PC-3 (cell line): ENCODE data around the gene CLIP1. TPM values are rescaled to one million over a fixed set of nuclear protein-coding genes. Genes with fewer than 3 reads are reported as not detected.
A peak's percentile ranks its signal among the peaks of the same experiment; 100 is the strongest.
"Not testable (repeated sequence)": the region's sequence is repeated elsewhere in the genome, so short reads cannot be mapped to it uniquely, and the experiment has no call there.

Experiments
- ATAC-seq: fragments of 200-7000 bp; cut with Tn5 transposase; 2 replicates; pipeline ENCODE4 v1.9.1; 2020; ENCODE audit warnings: mild to moderate bottlenecking, moderate library complexity
- BruUV-seq: library from RNA; stranded (reverse); fragments of 400-500 nt; replicated peaks from 2 replicates; lab custom pipeline; 2021; lab: Mats Ljungman, UMichigan
- CTCF ChIA-PET: fragments of 300-600 bp; sonication (Branson Sonifier 250); formaldehyde crosslinking; loops from one replicate; lab custom pipeline; 2022; ENCODE audit warnings: antibody characterized with exemption; lab: Charles Lee
- POLR2A ChIA-PET: fragments of 300-600 bp; sonication (Branson Sonifier 250); formaldehyde crosslinking; loops from one replicate; lab custom pipeline; 2022; ENCODE audit warnings: antibody characterized with exemption; ENCODE audit not compliant: unreplicated experiment; lab: Charles Lee
- DNase-seq: peaks from one replicate; pipeline ENCODE4 v3.0.0-alpha.2; 2015
- H2AFZ ChIP-seq: fragments of 300-600 bp; sonication (generic); 2 replicates; pipeline ENCODE4 v1.6.0; 2016; ENCODE audit warnings: antibody characterized with exemption, low read length
- H3F3A ChIP-seq: fragments of 300-600 bp; sonication (generic); one replicate; pipeline ENCODE4 v1.6.0; 2017; ENCODE audit warnings: antibody characterized with exemption, low read length, control low read depth, mild to moderate bottlenecking; ENCODE audit not compliant: unreplicated experiment
- H3K27ac ChIP-seq: fragments of 300-600 bp; sonication (generic); 2 replicates; pipeline ENCODE4 v1.5.1; 2016; ENCODE audit warnings: mild to moderate bottlenecking, low read length
- H3K27me3 ChIP-seq: fragments of 300-600 bp; sonication (generic); 2 replicates; pipeline ENCODE4 v1.6.1; 2016; ENCODE audit warnings: low read length, mixed read lengths
- H3K36me3 ChIP-seq: fragments of 300-600 bp; sonication (generic); 2 replicates; pipeline ENCODE4 v1.6.1; 2016; ENCODE audit warnings: low read depth, mixed run types, low read length, mixed read lengths
- H3K4me1 ChIP-seq: fragments of 300-600 bp; sonication (generic); 2 replicates; pipeline ENCODE4 v1.5.1; 2016; ENCODE audit warnings: low read length; ENCODE audit not compliant: insufficient read depth
- H3K4me2 ChIP-seq: fragments of 300-600 bp; sonication (generic); 2 replicates; pipeline ENCODE4 v1.6.0; 2016; ENCODE audit warnings: low read length
- H3K4me3 ChIP-seq: fragments of 300-600 bp; sonication (generic); 2 replicates; pipeline ENCODE4 v1.5.1; 2016; ENCODE audit warnings: mild to moderate bottlenecking, low read length, mixed read lengths
- H3K79me2 ChIP-seq: fragments of 300-600 bp; sonication (generic); 2 replicates; pipeline ENCODE4 v1.6.1; 2017; ENCODE audit warnings: low read length, mixed read lengths
- H3K9ac ChIP-seq: fragments of 300-600 bp; sonication (generic); 2 replicates; pipeline ENCODE4 v1.6.0; 2016; ENCODE audit warnings: mild to moderate bottlenecking, low read length
- H3K9me2 ChIP-seq: fragments of 300-600 bp; sonication (generic); replicated peaks from 2 replicates; pipeline ENCODE4 v1.6.1; 2016; ENCODE audit warnings: mixed run types, low read length, mixed read lengths
- H3K9me3 ChIP-seq: fragments of 300-600 bp; sonication (generic); 2 replicates; pipeline ENCODE4 v1.6.1; 2016; ENCODE audit warnings: low read length, mixed read lengths
- H4K20me1 ChIP-seq: fragments of 300-600 bp; sonication (generic); 2 replicates; pipeline ENCODE4 v1.6.1; 2016; ENCODE audit warnings: low read length, mixed read lengths
- CTCF ChIP-seq: fragments of 300-600 bp; sonication (generic); conservative IDR thresholded peaks from 2 replicates; pipeline ENCODE4 v1.5.1; 2017; ENCODE audit warnings: antibody characterized with exemption, low read depth, mild to moderate bottlenecking, low read length
- EZH2 ChIP-seq: fragments of 300-600 bp; sonication (generic); IDR thresholded peaks from one replicate; pipeline ENCODE4 v1.6.1; 2017; ENCODE audit warnings: antibody characterized with exemption, mild to moderate bottlenecking, low read length; ENCODE audit not compliant: unreplicated experiment
- EZH2phosphoT487 ChIP-seq: fragments of 300-600 bp; sonication (generic); IDR thresholded peaks from 2 replicates; pipeline ENCODE4 v1.6.1; 2018; ENCODE audit warnings: mild to moderate bottlenecking, antibody characterized with exemption, low read length, borderline replicate concordance
- intact Hi-C: fragments of 100-400 bp; cut with micrococcal nuclease; formaldehyde crosslinking; loops from 2 replicates; pipeline ENCODE4 v1.9.0; 2023
- total RNA-seq: library from RNA; depleted of rRNA; stranded (reverse); fragments of >200 nt; gene quantifications from 2 replicates; pipeline ENCODE4 v1.2.3, GENCODE V29; 2014

Gene CLIP1
- total RNA-seq, 1 experiment from 2014 or later = 46.4 TPM

GRCh38 chr12:122399592-122400373 lies 22.7 kb downstream of the CLIP1 start:
- POLR2A ChIA-PET = interaction anchor here (0.5 to 1.1 kb wide), 12 partner anchors 14 to 1819 kb away, joined by 3 to 17 read pairs (median 5); partner anchors contain the start of gene ZCCHC8
- Histone ChIP-seq H3K9me2 (no peaks in the 10 kb centered on the region), H2AFZ (peak overlapping the region; percentile 17; the same call in 1 of the 2 replicates), H3K9me3 (no peaks in the 10 kb centered on the region), H3K9ac (peak overlapping the region; percentile 87), H3F3A (peaks cover 7% of the 10 kb centered on the region), H3K4me1 (peaks cover 26% of the 10 kb centered on the region), H4K20me1 (no peaks in the 10 kb centered on the region), H3K36me3 (peaks cover 3% of the 10 kb centered on the region; the same call in 1 of the 2 replicates), H3K4me2 (peak overlapping the region; percentile 87), H3K79me2 (peaks cover 81% of the 10 kb centered on the region), H3K4me3 (peak overlapping the region; percentile 62), H3K27ac (peak overlapping the region; percentile 95), H3K27me3 (no peaks in the 10 kb centered on the region)
- DNase-seq (peak; percentile 96), ATAC-seq (peak; percentile 85)
- BruUV-seq = TSS peak; percentile 98
- TF ChIP-seq CTCF (peak; percentile 94), EZH2phosphoT487 (no peak), EZH2 (no peak)
- CTCF ChIA-PET = interaction anchor here (0.5 to 3.0 kb wide), 17 partner anchors 11 to 954 kb away, joined by 3 to 80 read pairs (median 4); partner anchors contain the start of genes CLIP1 and ZCCHC8
- intact Hi-C loops = loop anchor here (1.0 kb wide), 5 partner anchors 22 to 127 kb away; partner anchors contain the start of gene RSRC2

GRCh38 chr12:122399254-122399591 lies 23.2 kb downstream of the CLIP1 start:
- BruUV-seq = no TSS peak
- H4K20me1 ChIP-seq = no peaks in the 10 kb centered on the region
- TF ChIP-seq CTCF (no peak), EZH2phosphoT487 (no peak), EZH2 (no peak)
- no peaks in the 10 kb centered on the region for H3K27me3 ChIP-seq
- DNase-seq (no peak), ATAC-seq (no peak)
- H2AFZ ChIP-seq = no peak overlapping the region
- no peaks in the 10 kb centered on the region for H3K9me2 ChIP-seq
- peak overlapping the region; percentile 95 for H3K27ac ChIP-seq
- H3K36me3 ChIP-seq = peaks cover 3% of the 10 kb centered on the region; the same call in 1 of the 2 replicates
- H3K4me3 ChIP-seq = peak overlapping the region; percentile 62
- intact Hi-C loops = loop anchor here (1.0 kb wide), 1 partner anchor 72 kb away; no protein-coding TSS in a partner anchor
- no peaks in the 10 kb centered on the region for H3K9me3 ChIP-seq
- H3K9ac ChIP-seq = peak overlapping the region; percentile 87
- ChIA-PET POLR2A (interaction anchor here (0.7 to 0.9 kb wide), 3 partner anchors 23 to 102 kb away, joined by 3 to 8 read pairs (median 5); partner anchors contain the start of gene ZCCHC8), CTCF (interaction anchor here (0.6 to 3.0 kb wide), 9 partner anchors 11 to 138 kb away, joined by 3 to 80 read pairs (median 7); partner anchors contain the start of gene ZCCHC8)
- peaks cover 7% of the 10 kb centered on the region for H3F3A ChIP-seq
- peak overlapping the region; percentile 87 for H3K4me2 ChIP-seq
- peaks cover 26% of the 10 kb centered on the region for H3K4me1 ChIP-seq
- peaks cover 82% of the 10 kb centered on the region for H3K79me2 ChIP-seq

- H3F3A ChIP-seq, H3K9ac ChIP-seq, BruUV-seq, H4K20me1 ChIP-seq, H3K9me2 ChIP-seq, DNase-seq, CTCF ChIA-PET, intact Hi-C loops, POLR2A ChIA-PET, H3K27ac ChIP-seq, H3K4me2 ChIP-seq, H3K4me3 ChIP-seq, H3K27me3 ChIP-seq, H3K36me3 ChIP-seq, H2AFZ ChIP-seq, ATAC-seq, H3K9me3 ChIP-seq: not testable (repeated sequence)
- H3K79me2 ChIP-seq = peaks cover 82% of the 10 kb centered on the region
- H3K4me1 ChIP-seq = peaks cover 26% of the 10 kb centered on the region
Measured at GRCh38 chr12:122397981-122398380, 24.5 kb downstream of the CLIP1 start.
